Fibroblast of pulmonary artery (primary cell): ENCODE measurements around the gene ZNF221.

ENCODE experiments used
- DNase-seq: peaks from one replicate; pipeline ENCODE4 v3.0.0-alpha.2; 2010; ENCODE audit warnings: low read depth
- H3K4me3 ChIP-seq: replicated peaks from 2 replicates; pipeline ENCODE4 v1.5.1; 2011; ENCODE audit warnings: low read depth, mild to moderate bottlenecking, control low read depth, low read length, moderate library complexity
- CTCF ChIP-seq: IDR thresholded peaks from 2 replicates; pipeline ENCODE4 v1.5.1; 2011; ENCODE audit warnings: mild to moderate bottlenecking, control low read depth, low read length, inconsistent platforms; ENCODE audit errors: missing control alignments

Gene ZNF221

GRCh38 chr19:44010468-44010867, 59.4 kb downstream of the ZNF221 start:
- H3K4me3 ChIP-seq, result no peak overlapping the region

More at GRCh38 chr19:44010468-44010867, 59.4 kb downstream of the ZNF221 start:
- TF ChIP-seq CTCF, result no peak
- no peak for DNase-seq
